CD4-positive, alpha-beta T cell treated with Interleukin-15 for 4 hours (primary cell): ENCODE data around the gene ANGPTL4.
"Not testable (repeated sequence)": the region's sequence is repeated elsewhere in the genome, so short reads cannot be mapped to it uniquely, and the experiment has no call there.

Source experiments
- DNase-seq: peaks from one replicate; pipeline ENCODE4 v3.0.0-alpha.2; 2020; ENCODE audit warnings: low spot score

The ANGPTL4 gene

GRCh38 chr19:8361921-8362793 lies 1.8 kb upstream of the ANGPTL4 start:
- DNase-seq, result no peak

DNA sequence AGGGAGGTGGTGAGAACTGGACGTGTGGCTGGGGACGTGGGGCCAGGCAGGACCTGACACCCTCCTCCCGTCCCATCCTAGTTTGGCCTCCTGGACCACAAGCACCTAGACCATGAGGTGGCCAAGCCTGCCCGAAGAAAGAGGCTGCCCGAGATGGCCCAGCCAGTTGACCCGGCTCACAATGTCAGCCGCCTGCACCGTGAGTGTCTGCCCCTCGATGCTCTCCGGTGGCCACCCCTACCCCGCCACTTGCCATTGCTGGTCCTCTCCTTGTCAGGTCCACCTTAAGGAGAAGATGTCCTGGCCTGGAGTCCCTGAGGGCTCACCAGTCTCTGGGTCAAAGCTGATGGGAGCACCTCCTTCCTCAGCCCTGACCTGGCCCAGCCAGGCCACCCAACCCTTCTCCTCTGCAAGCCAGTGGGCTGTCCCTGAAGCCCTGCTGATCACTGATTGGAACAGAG lies 2.2 kb downstream of the ANGPTL4 start:
- DNase-seq, result no peak

GRCh38 chr19:8366961-8367326 lies 3.0 kb downstream of the ANGPTL4 start:
- DNase-seq, result no peak

- DNase-seq, result no peak
These were observed 3.5 kb downstream of the ANGPTL4 start for GRCh38 chr19:8367327-8368001.

DNA sequence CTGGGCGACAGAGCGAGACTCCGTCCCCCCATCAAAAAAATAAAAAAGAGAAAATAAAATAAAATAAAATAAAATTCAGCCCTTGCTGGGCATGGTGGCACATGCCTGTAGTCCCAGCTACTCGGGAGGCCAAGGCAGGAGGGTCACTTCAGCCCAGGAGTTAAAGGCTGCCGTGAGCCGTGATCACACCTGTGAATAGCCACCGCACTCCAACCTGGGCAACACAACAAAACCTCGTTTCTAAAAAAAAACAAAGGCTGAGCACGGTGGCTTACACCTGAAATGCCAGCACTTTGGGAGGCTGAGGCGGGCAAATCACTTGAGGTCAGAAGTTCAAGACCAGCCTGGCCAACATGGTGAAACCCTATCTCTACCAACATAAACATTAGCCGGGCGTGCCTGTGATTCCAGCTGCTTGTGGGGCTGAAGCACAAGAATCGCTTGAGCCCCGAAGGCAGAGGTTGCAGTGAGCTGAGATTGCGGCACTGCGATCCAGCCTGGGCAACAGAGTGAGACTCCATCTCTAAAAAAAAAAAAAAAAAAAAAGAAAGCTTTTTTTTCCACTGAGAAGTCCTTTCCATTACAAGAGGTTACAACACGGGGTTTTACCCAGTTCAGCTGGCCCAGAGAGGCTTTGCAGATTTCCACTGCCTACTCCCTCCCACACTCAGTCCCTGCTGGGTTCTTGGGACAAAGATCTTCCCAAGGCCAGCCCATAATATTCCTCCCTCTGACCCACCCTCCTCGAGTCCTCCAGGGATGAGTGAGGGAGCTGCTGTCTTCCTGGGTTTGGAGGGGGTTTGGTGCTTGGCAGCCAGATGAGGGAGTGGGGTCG lies 6.4 kb downstream of the ANGPTL4 start:
- DNase-seq, result no peak

GRCh38 chr19:8371011-8371804 lies 7.3 kb downstream of the ANGPTL4 start:
- DNase-seq, result no peak

GRCh38 chr19:8373867-8374813 lies 10.2 kb downstream of the ANGPTL4 start:
- no peak for DNase-seq

DNA sequence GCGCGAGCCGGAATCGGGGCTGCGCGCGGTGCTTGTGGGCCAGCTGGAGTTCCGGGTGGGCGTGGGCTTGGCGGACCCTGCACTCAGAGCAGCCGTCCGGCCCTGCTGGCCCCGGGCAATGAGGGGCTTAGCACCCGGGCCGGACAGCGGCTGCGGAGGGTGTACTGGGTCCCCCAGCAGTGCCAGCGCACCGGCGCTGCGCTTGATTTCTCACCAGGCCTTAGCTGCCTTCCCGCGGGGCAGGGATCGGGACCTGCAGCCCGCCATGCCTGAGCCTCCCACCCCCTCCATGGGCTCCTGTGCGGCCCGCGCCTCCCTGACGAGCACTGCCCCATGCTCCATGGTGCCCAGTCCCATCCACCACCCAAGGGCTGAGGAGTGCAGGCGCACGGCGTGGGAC lies 11.8 kb downstream of the ANGPTL4 start:
- DNase-seq, result not testable (repeated sequence)

GRCh38 chr19:8376373-8376974 lies 12.5 kb downstream of the ANGPTL4 start:
- DNase-seq, result not testable (repeated sequence)

DNA sequence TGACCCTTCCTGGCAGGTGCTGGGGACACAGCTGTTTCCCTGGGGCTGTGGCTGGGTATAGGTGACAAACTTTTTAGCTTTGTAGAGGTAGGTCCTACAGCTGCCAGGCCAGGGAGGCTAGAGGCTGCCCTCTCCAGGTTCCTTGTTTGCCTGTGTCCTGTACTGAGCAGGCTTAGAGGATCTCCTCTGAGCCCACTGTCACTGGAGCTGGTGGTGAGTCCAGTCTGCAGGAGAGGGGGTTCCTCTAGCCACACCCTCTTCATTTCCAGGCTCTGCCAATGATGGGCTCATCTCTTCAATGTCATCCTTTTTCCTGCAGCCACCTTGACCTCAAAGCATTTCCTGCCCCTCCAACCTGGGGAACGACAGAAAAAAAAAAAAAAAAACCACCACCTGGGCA lies 13.6 kb downstream of the ANGPTL4 start:
- no peak for DNase-seq

DNA sequence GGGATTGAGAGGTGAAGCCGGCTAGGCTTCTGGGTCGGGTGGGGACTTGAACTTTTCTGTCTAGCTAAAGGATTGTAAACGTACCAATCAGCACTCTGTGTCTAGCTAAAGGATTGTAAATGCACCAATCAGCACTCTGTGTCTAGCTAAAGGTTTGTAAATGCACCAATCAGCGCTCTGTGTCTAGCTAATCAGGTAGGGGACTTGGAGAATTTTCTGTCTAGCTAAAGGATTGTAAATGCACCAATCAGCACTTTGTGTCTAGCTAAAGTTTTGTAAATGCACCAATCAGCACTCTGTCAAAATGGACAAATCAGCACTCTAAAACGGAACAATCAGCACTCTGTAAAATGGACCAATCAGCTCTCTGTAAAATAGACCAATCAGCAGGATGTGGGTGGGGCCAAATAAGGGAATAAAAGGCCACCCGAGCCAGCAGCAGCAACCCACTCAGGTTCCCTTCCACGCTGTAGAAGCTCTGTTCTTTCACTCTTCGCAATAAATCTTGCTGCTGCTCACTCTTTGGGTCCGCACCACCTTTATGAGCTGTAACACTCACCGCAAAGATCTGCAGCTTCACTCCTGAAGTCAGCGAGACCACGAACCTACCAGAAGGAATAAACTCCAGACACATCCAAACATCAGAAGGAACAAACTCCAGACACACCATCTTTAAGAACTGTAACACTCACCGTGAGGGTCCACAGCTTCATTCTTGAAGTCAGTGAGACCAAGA lies 15.4 kb downstream of the ANGPTL4 start:
- not testable (repeated sequence) for DNase-seq

DNA sequence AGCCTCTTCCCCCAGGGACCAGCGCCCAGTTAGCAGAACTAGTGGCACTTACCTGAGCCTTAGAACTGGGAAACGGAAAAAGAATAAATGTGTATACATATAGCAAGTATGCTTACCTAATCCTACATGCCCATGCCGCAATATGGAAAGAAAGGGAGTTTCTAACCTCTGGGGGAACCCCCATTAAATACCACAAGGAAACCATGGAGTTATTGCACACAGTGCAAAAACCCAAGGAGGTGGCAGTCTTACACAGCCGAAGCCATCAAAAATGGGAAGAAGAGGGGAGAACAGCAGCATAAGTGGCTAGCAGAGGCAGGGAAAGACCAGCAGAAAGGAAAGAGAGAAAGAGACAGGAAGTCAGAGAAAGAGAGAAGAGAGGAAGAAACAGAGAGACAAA lies 20.6 kb downstream of the ANGPTL4 start:
- DNase-seq, result not testable (repeated sequence)

- not testable (repeated sequence) for DNase-seq
These were observed 21.1 kb downstream of the ANGPTL4 start for GRCh38 chr19:8385103-8385502.

GRCh38 chr19:8385566-8385965 lies 21.6 kb downstream of the ANGPTL4 start:
- DNase-seq, result not testable (repeated sequence)

DNA sequence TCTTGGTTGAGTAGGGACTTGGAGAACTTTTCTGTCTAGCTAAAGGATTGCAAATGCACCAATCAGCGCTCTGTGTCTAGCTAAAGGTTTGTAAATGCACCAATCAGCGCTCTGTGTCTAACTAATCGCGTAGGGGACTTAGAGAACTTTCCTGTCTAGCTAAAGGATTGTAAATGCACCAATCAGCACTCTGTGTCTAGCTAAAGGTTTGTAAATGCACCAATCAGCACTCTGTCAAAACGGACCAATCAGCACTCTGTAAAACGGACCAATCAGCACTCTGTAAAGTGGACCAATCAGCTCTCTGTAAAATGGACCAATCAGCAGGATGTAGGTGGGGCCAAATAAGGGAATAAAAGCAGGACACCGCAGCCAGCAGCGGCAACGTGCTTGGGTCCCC lies 22.5 kb downstream of the ANGPTL4 start:
- not testable (repeated sequence) for DNase-seq

GRCh38 chr19:8386990-8387389 lies 23.0 kb downstream of the ANGPTL4 start:
- DNase-seq, result no peak

- no peak for DNase-seq
These were observed 24.0 kb downstream of the ANGPTL4 start for GRCh38 chr19:8387688-8388611.

- no peak for DNase-seq
These were observed 24.6 kb downstream of the ANGPTL4 start for GRCh38 chr19:8388612-8388958.
